Subcutaneous adipose tissue (tissue), 4 donors: ENCODE measurements around the gene RGS7BP. TPM values are rescaled to one million over a fixed set of nuclear protein-coding genes. Genes with fewer than 3 reads are reported as not detected.

ENCODE experiments used
- CTCF ChIP-seq: fragments of 450-650 bp; IDR thresholded peaks from one replicate; pipeline ENCODE4 v1.5.1; 2016; ENCODE audit warnings: low read depth, mild to moderate bottlenecking, control low read depth, antibody characterized with exemption, moderate library complexity
- small RNA-seq: library from RNA; depleted of rRNA; stranded (forward); fragments of <200 nt; gene quantifications from one replicate; pipeline ENCODE3, GENCODE V24; 2016
- total RNA-seq, 4 donors: library from RNA; depleted of rRNA; stranded (reverse); fragments of >200 nt; gene quantifications; one replicate each; pipeline ENCODE4 v1.1.0, GENCODE V29; 2016

Gene RGS7BP
- total RNA-seq, 4 donors from 2014 or later, result 0.33 to 2.6 (median 0.45) TPM

DNA sequence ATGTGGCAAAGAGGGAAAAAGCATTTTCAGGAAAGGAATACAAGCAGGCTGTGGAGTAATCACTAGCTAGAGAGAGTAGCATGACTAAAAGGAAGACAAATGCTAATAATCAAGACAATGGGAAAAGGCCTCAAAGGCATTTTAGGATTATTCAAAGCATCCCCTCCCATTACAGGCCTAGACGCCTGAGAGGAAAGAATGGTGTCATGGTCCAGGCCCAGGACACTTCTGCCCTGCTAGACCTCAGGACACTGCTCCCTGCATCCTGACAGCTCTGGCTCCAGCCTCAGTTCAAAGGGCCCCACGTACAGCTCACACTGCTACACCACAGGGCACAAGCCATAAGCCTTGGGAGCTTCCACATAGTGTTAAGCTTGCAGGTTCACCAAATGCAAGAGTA, 143.7 kb downstream of the RGS7BP start:
- no peak for TF ChIP-seq CTCF

DNA sequence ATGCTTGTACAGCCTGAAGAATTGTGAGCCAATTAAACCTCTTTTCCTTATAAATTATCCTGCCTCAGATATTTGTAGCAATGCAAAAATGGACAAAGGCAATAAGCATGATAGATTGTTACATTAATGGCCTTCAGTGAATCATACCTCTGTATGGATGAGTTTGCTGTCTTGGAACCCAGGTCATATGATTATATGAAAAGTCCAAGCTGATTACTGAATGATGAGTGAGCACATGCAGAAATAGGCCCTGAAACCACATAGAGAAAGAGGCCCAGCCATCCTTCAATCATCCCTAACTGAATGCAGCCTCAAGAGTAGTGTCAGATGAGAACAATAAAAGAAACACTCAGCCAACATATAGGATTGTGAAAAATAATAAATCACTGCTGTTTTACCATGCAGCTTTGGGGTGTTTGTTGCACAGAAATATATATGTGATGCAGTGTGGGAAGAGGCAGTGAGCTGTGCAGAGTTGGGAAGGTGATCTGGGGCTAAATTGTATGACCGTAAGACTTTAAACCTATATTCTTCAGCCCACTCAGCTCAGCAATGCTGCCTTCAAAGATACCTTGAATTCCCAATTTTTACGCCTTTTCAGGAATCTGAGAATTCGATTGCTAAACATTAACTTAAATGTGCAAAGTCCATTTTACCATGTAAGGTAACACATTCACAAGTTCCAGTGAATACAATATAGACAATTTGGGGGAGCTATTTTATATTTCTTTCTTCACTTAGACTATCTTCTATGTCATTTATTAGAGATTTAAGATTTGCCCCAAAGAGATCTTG, 148.1 kb downstream of the RGS7BP start:
- no peak for TF ChIP-seq CTCF

DNA sequence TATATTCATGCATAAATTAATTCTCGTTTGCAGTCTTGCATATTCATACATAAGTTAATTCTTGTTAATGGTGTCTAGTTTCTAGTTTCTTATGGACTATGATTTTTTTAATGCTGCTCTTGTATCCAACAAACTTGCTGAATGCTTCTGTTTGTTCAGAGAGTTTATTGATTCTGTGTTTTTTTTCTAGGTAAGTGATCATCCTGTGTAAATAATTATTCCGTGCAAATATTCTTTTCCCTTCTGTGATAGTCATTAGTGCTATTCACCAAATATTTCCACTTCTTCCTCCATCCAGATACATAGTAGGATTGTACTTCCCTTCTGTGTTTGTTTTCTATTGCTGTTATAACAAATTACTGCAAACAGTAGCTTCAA, 148.7 kb downstream of the RGS7BP start:
- no peak for TF ChIP-seq CTCF

- TF ChIP-seq CTCF, result no peak
Measured at GRCh38 chr5:64655596-64655995, 149.8 kb downstream of the RGS7BP start.

GRCh38 chr5:64659289-64659688, 153.5 kb downstream of the RGS7BP start:
- TF ChIP-seq CTCF, result no peak

Small RNA genes within 50 kb of the gene (small RNA-seq; reads per million reads assigned to genes)
- gene RN7SL169P (not detected), gene RNU6-294P (not detected)

Other genes starting within 250 kb of the RGS7BP start
- not detected for gene SHISAL2B, start 184.5 kb downstream of the RGS7BP start, total RNA-seq